Cortex of kidney (tissue), 1 donor: Measurements from ENCODE around the gene UNC13A.

Experiments used
- DNase-seq: peaks from one replicate; lab custom pipeline; 2025; lab: John Stamatoyannopoulos, UW

The UNC13A gene

DNA sequence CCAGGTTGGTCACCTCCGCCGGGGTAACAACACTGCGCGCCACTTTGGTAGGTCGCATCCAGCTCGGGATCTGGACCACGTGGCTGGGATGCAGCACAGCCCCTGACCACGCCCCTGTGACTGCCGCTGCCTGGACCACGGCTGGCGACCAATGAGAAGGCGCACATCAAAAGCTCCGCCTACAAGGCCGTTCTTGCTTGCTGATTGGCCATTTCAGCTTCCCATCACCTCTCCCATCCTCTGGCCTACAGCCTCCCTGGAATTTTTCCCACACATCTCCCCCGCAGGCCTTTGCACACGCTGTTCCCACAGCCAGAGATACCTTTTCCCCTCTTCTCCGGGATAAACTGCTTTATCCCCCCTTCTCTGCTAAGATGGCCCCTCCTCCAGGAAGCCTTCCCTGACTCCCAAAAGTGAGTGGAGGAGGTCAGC is 18.6 kb upstream of the UNC13A start:
- no peak for DNase-seq

DNA sequence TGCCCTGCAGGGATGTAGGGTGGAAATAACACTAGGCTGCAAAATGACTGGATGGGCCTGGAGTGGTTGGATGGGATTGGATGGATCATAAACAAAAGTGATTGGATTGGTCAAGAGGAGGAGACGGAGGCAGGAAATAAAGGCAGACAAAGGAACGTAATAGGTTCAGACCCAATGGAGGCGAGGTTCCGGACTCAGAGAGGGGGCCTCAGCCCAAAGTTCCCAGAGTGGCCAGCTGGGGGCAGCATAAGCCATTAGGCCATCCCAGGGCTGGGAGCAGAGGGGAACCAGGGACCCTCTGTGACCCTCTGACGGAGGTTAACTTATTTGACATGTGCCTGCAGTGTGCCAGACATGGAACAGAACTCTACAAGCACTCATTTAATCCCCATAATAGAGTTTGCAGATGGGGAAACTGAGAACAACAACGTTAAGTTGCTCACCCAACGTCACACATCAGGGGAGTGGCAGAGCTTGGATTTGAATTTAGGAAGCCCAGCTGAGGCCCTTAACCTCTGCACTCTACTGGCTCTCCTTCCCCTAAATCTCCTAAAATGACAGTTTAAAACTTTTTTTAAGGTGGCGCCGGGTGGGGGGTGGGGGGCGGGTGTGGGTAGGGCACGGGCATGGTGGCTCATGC is 15.8 kb upstream of the UNC13A start:
- DNase-seq, result no peak

DNA sequence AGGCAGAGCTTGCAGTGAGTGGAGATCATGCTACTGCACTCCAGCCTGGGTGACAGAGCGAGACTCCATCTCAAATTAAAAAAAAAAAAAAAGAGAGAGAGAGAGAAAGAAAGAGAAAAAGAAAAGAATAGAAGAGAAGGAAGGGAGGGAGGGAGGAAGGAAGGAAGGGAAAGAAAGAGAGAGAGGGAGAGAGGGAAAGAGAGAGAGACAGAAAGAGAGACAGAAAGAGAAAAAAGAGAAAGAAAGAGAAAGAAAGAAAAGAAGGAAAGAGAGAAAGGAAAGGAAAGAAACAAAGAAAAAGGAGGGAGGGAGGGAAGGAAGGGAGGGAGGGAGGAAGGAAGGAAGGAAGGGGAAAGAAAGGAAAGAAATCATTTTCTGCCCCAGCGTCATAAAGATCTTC is 7.0 kb upstream of the UNC13A start:
- no peak for DNase-seq

DNA sequence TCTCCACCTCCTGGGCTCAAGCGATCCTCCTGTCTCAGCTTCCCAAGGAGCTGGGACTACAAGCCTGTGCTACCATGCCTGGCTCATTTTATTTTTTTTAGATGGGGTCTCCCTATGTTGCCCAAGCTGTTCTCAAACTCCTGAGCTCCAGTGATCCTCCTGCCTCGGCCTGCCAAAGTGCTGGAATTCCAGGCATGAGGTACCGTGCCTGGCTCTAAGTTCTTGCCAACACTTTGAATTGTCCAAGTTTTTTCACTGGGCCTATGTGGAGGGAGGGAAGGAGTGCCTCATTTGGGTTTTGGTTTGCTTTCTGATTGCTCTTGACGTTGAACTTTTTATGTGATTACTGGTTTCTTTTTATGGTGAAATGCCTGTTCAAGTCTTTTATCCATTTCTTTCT is 4.4 kb upstream of the UNC13A start:
- no peak for DNase-seq

DNA sequence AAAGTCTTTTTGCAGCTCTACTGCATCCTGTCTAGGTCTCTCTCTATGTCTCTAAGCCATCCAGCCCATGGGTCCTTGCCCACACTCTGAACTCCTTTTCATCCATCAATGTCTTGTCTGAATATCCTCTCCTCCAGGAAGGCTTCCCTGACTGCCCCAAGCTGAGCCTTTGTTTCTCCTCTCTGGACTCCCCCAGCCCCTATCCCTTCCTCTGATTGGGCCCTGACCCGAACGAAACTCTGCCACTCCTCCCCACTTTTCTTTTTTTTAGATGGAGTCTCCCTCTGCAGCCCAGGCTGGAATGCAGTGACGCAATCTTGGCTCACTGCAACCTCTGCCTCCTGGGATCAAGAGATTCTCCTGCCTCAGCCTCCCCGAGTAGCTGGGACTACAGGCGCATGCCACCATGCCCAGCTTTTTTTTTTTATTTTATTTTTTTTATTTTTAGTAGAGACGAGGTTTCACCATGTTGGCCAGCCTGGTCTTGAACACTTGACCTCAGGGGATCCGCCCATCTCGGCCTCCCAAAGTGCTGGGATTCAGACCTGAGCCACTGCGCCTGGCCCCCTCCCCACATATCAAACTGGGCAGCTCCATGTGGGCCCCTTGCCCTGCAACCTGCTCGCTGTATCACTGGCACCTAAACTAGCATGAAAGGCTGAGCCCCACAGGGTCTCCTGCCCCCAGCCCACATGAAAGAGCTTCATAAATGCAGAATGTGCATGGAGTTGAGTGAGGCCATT is 870 bp upstream of the UNC13A start:
- no peak for DNase-seq

DNA sequence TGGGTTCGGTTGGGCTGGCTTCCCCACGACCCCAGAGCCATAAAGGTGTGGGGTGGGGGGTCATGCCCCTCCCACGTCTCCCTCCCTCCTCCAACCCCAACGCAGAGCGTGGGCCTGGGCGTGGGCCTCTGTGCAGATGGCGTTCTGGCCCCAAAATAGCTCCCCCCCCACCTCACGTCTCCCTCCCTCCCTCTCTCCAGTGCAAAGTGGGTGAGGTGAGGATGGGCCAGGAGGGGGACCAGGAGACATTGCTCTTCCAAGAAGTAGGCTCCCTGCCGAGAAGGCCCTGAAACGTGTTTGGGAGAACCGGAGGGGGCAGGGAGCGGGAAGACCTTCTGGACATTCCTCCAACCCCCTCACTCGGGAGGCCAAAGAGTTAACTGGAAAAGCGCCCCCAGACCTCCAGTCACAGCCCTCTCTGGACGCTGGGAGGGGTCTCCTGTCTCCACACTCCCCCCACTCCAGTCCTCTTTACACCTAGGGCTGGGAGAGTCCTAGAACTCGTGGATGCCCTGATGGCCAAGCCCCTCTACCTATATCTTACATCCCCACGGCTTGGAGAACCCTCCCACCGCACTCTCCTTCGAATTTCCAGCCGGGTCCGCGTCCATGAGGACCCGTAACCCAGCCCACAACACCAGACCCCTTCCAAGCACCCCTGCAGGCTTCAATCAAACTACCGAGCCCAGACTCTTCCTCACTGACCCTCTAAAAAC is 855 bp downstream of the UNC13A start:
- DNase-seq, result no peak

DNA sequence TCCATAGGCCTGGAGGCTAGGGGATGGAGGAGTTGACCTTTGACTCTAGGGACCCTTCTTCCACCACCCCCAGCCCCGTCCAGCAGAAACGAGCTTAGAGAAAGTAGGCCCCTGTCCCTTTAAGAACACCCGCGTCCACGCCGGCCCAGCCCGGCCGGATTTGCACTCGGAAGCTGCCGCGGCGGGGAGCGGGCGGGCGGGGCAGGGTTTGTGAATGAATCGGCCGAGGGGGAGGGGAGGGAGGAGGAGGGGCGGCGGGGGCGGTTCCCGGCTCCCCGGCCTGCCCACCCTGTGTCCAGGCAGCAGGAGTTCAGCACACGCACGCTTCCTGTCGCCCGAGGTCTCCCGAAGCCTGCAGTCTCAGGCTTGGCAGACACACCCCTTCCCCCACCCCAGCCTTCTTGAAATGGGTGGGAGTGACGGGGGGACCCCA is 1.5 kb downstream of the UNC13A start:
- DNase-seq, result no peak

DNA sequence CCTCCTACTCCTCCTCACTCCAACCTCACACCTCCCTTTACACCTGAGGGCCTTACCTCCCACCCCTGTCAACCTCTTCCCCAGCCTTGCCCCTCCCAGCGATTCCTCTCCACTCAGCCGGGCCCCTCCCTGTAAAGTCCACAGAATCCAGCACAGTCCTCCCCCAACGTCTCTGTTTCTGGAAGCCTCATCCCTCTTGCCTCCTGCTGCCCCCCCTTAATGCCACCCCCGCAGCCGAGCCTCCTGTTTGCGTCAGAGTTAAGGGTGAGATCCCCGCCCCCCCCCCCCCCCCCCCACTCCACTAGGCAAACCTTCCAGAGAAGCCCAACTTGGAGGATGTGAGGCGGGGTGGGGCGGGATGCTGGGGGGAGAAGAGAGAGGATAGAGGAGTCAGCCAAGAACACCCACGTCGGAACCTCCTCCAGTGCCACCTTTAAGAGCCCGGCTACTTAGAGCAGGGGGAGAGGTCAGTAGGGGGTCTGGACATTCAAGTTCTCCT is 2.1 kb downstream of the UNC13A start:
- DNase-seq, result no peak

DNA sequence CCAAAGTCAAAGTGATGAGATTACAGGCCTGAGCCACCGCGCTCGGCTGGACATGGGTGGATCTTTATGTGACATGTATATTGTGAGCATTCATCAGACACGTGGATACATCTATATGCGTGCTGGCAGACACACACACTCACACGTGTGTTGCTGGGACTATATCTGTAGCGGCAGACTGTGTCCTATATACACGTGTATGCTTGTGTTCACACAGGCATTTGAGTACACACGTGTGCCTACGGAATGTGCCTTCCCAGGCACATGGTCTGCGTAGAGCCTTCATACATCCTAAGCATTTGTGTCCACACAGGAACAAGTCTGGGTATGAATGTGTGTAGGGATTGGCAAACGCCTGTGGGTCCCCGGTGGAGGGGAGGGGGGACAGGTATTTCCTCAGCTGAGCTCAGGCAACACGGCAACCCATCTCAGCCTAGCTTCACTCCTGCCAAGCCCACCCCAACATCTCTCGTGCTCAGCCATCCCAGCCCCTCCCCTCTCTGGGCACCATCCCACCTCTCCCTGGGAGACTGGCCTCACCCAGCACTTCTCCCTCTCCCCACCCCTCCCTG is 2.6 kb downstream of the UNC13A start:
- no peak for DNase-seq

DNA sequence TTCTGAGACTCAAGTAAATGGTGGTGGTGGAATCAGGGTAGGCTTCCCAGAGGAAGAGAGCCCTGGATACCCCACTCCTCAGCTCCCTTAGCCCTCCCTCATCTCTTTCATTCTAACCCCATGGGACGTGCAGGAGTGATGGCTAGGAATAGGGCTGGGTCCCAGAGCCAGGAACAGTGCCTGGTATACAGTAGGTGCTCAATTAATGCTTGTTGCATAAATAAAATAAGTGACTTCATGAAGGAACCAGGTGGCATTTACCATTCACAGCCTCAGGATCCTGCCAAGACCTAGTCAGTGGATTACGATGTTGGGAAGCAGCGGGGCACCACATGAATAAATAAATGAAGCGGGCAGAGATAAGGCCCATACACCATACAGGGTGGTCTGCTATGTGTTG is 3.9 kb downstream of the UNC13A start:
- no peak for DNase-seq

DNA sequence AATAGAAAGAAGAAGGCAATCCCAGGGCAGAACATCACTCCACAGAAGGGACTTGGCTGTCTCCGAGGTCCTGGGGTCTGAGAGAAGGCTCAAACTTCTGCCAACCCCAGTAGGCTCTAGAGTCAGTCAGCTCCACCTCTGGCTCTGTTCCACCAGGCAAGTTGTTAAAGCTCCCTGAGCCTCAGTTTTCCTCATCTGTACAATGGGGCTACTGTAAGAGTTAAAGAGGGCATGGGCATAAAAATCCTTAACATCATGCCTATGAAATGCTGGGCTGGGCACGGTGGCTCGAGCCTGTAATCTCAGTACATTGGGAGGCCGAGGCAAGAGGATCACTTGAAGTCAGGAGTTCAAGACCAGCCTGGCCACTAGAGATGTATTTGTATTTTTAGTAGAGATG is 5.1 kb downstream of the UNC13A start:
- DNase-seq, result no peak

DNA sequence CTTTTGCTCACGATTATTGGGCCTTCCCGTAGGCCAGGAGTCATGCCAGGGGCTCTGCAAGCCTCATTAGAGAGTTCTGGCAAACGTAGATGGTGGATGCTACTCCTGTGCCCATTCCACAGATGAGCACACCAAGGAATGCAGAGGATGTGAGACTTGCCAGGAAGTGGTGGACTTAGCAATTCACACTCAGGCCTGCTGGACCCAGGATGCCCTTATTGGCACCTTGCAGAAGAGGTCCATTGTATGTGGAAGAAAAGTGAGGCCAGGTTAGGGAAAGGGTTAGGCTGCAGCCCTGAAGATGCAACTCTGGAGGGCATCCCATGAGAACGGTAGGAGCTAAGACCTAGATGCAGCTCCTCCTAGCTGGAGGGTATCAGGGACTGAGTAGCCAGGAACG is 5.9 kb downstream of the UNC13A start:
- no peak for DNase-seq

DNA sequence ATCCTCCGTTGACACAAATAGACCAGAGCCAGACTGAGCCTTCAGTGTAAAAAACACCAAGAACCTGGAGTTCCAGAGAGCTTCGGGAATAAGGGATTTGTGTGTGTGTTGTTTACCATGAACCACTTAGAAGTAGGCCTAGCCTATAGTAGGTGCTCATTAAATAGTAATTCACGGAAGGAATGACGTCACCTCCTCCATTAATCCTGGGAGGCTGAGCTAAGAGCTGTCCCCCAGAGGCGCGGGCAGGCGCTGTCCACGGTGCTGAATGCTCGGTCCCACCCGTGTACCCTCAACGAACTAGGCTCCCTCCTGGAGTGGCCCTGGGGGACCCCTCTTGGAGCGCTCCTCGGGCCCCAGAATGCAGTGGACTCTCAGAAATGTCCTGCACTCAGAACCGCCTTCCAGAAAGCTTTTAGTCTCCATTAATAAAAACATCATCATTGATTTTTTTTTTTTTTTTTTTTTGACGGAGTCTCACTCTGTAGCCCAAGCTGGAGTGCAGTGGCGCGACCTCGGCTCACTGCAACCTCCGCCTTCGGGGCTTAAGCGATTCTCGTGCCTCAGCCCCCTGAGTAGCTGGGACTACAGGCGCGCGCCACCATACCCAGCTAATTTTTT is 6.5 kb downstream of the UNC13A start:
- no peak for DNase-seq

DNA sequence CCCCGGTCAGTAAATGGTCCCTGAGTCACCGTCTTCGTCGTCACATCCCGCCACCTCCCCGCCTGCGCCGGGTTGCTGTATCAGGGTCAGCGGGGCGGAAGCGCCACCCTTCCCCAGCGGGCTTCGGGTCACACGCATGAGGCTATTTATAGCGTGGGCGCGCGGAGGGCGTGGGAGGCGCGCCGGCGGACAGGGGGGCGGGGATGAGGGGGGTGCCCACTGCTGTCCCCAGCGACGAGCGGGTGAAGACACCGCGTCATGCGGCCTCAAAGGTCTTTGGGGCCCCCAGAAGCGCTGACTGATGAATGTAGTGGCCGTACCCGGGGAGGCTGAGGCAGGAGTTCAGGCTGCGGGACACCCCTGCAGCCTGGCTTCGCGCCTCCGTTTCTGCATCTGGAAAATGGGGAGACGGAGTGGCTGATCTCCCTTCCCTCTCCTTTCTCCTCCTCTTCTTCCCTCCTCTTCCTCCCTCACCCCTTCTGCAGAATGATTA is 7.9 kb downstream of the UNC13A start:
- no peak for DNase-seq

DNA sequence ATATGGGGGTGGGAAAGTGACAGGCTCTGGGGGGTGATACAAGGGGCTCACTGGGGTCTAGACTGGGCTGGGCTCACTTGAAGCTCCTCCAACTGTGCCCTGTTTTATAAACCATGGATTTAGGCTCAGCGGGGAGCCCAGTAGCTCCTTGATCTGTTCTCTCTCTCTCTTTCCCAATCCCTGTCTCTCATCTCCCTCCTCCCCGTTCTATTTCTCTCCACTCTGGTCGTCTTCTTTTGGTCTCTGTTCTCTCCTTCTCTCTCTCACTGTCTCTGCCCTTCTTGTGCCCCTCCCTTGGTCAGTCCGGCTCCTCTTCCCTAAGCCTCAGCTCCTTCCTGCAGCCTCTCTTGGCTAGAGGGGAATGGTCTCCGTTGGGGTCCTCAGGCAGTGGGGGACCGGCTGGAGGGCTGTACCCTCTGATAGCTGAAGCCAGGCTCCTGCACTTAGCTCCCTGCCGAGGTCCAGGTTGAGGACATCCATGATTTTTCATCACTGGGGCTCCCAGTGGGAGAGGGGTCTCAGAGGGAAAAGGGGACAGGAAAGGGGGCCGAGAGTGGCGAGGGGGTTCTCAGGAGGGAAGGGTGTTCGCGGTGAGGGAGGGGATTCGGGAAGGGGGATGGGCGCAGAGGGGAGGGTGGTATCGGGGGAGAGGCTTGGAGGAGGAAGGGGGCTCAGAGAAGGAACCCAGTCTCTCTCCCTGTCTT is 8.5 kb downstream of the UNC13A start:
- DNase-seq, result no peak

DNA sequence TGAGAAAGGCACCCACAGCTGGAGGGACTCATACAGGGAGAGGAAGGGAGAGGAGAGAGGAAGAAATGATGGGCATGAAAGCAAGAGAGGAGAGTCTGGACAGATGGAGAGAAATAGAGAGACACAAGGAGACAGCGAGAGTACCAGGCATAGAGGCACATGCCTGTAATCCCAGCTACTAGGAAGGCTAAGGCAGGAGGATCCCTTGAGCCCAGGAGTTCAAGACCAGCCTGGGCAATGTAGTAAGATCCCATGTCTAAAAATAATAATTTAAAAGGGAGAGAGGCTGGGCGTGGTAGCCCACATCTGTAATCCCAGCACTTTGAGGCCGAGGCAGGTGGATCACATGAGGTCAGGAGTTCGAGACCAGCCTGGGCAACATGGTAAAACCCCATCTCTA is 9.3 kb downstream of the UNC13A start:
- DNase-seq, result no peak

DNA sequence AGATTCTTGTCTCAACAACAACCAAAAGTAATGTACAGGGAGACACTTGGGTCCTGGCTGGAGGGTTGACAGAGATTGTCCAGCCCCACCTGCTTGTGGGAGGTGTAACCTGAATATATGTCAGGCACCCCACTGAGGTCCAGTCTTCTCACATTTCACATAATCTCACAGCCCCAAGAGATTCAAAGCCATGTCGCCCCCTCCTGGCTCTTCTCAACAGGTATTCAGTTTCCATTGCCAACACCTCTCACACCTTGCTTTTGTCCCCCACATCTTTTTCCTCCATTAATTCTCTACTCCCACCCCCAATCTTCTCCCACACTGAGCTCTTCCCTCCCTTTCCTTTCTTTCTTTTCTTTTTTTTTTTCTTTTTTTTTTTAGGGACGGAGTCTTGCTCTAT is 11.2 kb downstream of the UNC13A start:
- DNase-seq, result no peak

DNA sequence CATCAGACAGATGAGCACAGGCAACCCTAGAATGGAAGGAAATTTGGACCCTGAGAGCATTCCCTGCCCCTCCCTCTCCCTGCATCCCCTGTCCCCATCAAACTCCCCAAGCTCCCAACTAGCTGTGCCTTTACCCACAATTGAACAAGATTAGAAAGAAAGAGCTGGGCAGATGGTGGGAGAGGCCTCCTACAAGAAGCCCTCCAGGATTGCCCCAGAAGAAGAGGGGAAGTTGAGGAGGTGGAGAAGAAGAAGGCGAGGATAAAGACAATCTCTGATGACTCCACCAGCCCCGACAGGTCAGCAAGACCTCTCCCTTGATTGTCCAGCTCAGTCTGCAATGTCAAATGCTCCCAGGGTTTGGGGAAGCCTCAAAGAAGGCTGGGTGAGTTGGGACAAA is 11.9 kb downstream of the UNC13A start:
- DNase-seq, result no peak

DNA sequence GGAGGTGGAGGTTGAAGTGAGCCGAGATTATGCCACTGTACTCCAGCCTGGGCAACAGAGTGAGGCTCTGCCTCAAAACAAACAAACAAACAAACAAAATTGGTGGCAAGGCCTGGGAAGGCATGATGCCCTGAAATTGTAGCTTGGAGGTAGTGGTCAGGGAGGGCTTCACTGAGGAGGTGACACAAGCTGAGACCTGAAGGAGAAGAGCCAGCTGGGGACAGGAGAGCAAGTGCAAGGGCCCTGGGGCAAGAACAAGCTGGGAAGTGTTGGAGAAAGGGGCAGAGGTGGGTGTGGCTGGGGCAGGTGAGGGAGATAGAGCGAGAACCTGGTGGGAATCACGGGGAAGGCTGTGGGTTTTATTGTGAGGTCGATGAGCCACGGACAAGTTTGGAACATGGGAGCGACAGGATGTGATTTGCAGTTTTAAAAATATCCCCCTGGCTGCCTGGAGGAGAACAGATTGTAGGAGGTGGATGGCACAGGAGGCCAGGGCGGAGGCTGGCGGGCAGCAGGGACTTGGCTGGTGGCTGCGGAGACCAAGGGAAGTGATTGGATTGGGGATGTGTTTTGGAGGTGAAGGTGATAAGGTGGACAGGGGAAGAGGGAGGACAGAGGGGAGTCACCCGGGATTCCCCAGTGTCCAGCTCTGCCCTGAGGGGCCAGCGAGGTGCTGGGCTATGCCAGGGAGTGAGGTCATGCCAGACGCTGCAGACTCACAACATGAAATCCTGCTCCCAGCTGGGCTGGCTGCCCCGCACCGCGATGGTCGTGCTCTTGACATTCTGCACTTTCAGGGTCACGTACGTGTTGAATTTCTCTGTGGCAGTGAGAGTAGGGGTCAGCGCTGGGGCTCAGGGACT is 14.0 kb downstream of the UNC13A start:
- DNase-seq, result no peak

DNA sequence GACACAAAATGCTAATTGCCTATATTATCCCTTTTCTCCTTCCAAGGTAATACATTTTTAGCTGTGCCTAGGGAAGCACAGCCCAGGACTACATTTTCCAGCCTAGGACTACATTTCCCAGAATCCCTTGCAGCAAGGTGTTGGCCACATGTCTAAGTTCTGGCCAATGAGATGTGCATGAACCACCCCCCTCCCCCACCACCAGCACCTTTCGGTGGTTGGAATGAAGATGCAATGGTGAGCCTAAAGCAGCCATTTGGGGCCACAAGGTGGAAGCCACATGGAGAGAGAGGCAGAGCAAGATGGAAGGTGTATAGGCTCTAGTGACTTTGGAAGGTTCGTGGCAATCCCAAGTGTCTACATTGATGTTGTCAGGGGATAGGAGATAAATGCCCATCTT is 16.2 kb downstream of the UNC13A start:
- no peak for DNase-seq
